HEK293 (cell line): ENCODE data around the gene BAG1.

Experiments
- CTCF ChIA-PET: fragments of 350-600 bp; formaldehyde crosslinking; extraction: SDS; loops from one replicate; lab custom pipeline; 2021; ENCODE audit warnings: antibody characterized with exemption; lab: Yijun Ruan, JAX
- POLR2A ChIA-PET: fragments of 300-600 bp; formaldehyde crosslinking; extraction: SDS; loops from one replicate; lab custom pipeline; 2020; ENCODE audit warnings: antibody characterized with exemption, inconsistent platforms; lab: Yijun Ruan, JAX
- H3K27ac ChIP-seq: fragments of 200-500 bp; sonication (Bioruptor generic); 2 replicates; pipeline ENCODE4 v1.5.1; 2014; ENCODE audit warnings: low read depth, low read length, control low read depth, inconsistent platforms; ENCODE audit errors: extremely low read depth
- H3K36me3 ChIP-seq, 2 experiments: fragments of 200-500 bp in 1 of 2; sonication (Bioruptor generic) in 1 of 2; 1 replicate in 1 of 2; 2 replicates in 1 of 2; pipeline ENCODE4 v1.5.1; 2014 to 2017; ENCODE audit warnings: inconsistent platforms in 2 of 2, low read length in 2 of 2; ENCODE audit not compliant: control insufficient read depth in 2 of 2, insufficient read depth in 1 of 2
- H3K4me1 ChIP-seq: fragments of 200-500 bp; sonication (Bioruptor generic); 2 replicates; pipeline ENCODE4 v1.5.1; 2014; ENCODE audit warnings: mild to moderate bottlenecking, low read length, inconsistent platforms; ENCODE audit not compliant: control insufficient read depth, insufficient read depth
- H3K4me3 ChIP-seq: 2 replicates; pipeline ENCODE4 v1.5.1; 2011; ENCODE audit warnings: low read depth, mild to moderate bottlenecking, control low read depth, low read length, moderate library complexity
- H3K9me3 ChIP-seq: fragments of 200-500 bp; sonication (Bioruptor generic); 2 replicates; pipeline ENCODE4 v1.5.1; 2014; ENCODE audit warnings: low read depth, low read length, inconsistent platforms; ENCODE audit not compliant: control insufficient read depth, insufficient read depth
- KLF17 ChIP-seq: fragments of 450-650 bp; formaldehyde crosslinking; IDR thresholded peaks from 2 replicates; pipeline ENCODE4 v1.5.1; 2016; ENCODE audit warnings: missing biosample characterization, missing genetic modification characterization
- PATZ1 ChIP-seq: fragments of 450-650 bp; formaldehyde crosslinking; IDR thresholded peaks from 2 replicates; pipeline ENCODE4 v1.5.1; 2016; ENCODE audit warnings: missing biosample characterization, missing genetic modification characterization
- PRDM10 ChIP-seq: fragments of 450-650 bp; formaldehyde crosslinking; IDR thresholded peaks from 2 replicates; pipeline ENCODE4 v1.5.1; 2016; ENCODE audit warnings: missing biosample characterization, missing genetic modification characterization
- ZNF174 ChIP-seq: fragments of 450-650 bp; formaldehyde crosslinking; IDR thresholded peaks from 2 replicates; pipeline ENCODE4 v1.5.0; 2017; ENCODE audit warnings: missing biosample characterization, mild to moderate bottlenecking, missing genetic modification characterization
- ZNF292 ChIP-seq: fragments of 450-650 bp; formaldehyde crosslinking; IDR thresholded peaks from 2 replicates; pipeline ENCODE4 v1.5.1; 2016; ENCODE audit warnings: low read depth, missing biosample characterization, missing genetic modification characterization, borderline replicate concordance
- ZNF311 ChIP-seq: fragments of 450-650 bp; formaldehyde crosslinking; IDR thresholded peaks from 2 replicates; pipeline ENCODE4 v1.5.1; 2017; ENCODE audit warnings: missing biosample characterization, missing genetic modification characterization, borderline replicate concordance
- ZNF394 ChIP-seq: fragments of 450-650 bp; formaldehyde crosslinking; IDR thresholded peaks from 2 replicates; pipeline ENCODE4 v1.5.1; 2016; ENCODE audit warnings: missing biosample characterization, missing genetic modification characterization, mild to moderate bottlenecking, moderate library complexity, borderline replicate concordance
- ZNF558 ChIP-seq: fragments of 450-650 bp; formaldehyde crosslinking; IDR thresholded peaks from 2 replicates; pipeline ENCODE4 v1.5.1; 2016; ENCODE audit warnings: missing biosample characterization, missing genetic modification characterization
- ZNF585B ChIP-seq: fragments of 450-650 bp; formaldehyde crosslinking; IDR thresholded peaks from 2 replicates; pipeline ENCODE4 v1.5.1; 2016; ENCODE audit warnings: missing biosample characterization, missing genetic modification characterization
- ZNF768 ChIP-seq: fragments of 450-650 bp; formaldehyde crosslinking; IDR thresholded peaks from 2 replicates; pipeline ENCODE4 v1.5.1; 2018; ENCODE audit warnings: missing biosample characterization, mild to moderate bottlenecking, missing genetic modification characterization

The BAG1 gene

GRCh38 chr9:33249983-33250382, 14.5 kb downstream of the BAG1 start:
- TF ChIP-seq ZNF174 (no peak), ZNF292 (tag by site-specific recombination) (no peak), KLF17 (tag by site-specific recombination) (no peak), PRDM10 (tag by site-specific recombination) (peak; percentile 68; the same call in 1 of the 2 replicates)
- H3K4me3 ChIP-seq = no peak overlapping the region
- H3K4me1 ChIP-seq = no peaks in the 10 kb centered on the region
- no peak overlapping the region for H3K27ac ChIP-seq
- no peaks in the 10 kb centered on the region for H3K9me3 ChIP-seq
- H3K36me3 ChIP-seq = peaks cover 8 to 51% of the 10 kb centered on the region in 2 experiments; a peak in 2 of 3 replicates
- ChIA-PET POLR2A (interaction anchor here (0.6 kb wide), 1 partner anchor 8 kb away, joined by 6 read pairs; no protein-coding TSS in a partner anchor), CTCF (no interaction called here)

GRCh38 chr9:33249087-33249658, 15.3 kb downstream of the BAG1 start:
- Histone ChIP-seq H3K36me3 (peaks cover 8 to 43% of the 10 kb centered on the region in 2 experiments; a peak in 2 of 3 replicates), H3K9me3 (no peaks in the 10 kb centered on the region), H3K4me3 (no peak overlapping the region), H3K4me1 (no peaks in the 10 kb centered on the region), H3K27ac (no peak overlapping the region)
- ChIA-PET POLR2A (interaction anchor here (1.0 kb wide), 1 partner anchor 9 kb away, joined by 6 read pairs; no protein-coding TSS in a partner anchor), CTCF (interaction anchor here (0.6 kb wide), 2 partner anchors 199 to 285 kb away, joined by 3 to 4 read pairs; no protein-coding TSS in a partner anchor)
- TF ChIP-seq ZNF558 (tag by site-specific recombination) (0 out of 2 replicates have a peak, but pooled peaks have one; percentile 26), ZNF585B (no peak), ZNF768 (no peak)

GRCh38 chr9:33248606-33249005, 15.9 kb downstream of the BAG1 start:
- H3K36me3 ChIP-seq = peaks cover 4 to 42% of the 10 kb centered on the region in 2 experiments; a peak in 2 of 3 replicates
- no peak overlapping the region for H3K4me3 ChIP-seq
- ChIA-PET POLR2A (interaction anchor here (1.0 kb wide), 1 partner anchor 10 kb away, joined by 6 read pairs; no protein-coding TSS in a partner anchor), CTCF (interaction anchor here (0.5 to 0.7 kb wide), 4 partner anchors 16 to 285 kb away, joined by 3 to 4 read pairs (median 4); partner anchors contain the start of genes BAG1 and CHMP5)
- TF ChIP-seq ZNF394 (tag by site-specific recombination) (peak; percentile 41; the same call in 1 of the 2 replicates), ZNF311 (no peak)
- H3K9me3 ChIP-seq = no peaks in the 10 kb centered on the region
- H3K27ac ChIP-seq = no peak overlapping the region
- no peaks in the 10 kb centered on the region for H3K4me1 ChIP-seq

GRCh38 chr9:33246269-33246860, 18.1 kb downstream of the BAG1 start:
- no peak overlapping the region for H3K4me3 ChIP-seq
- ChIA-PET POLR2A (no interaction called here), CTCF (interaction anchor here (0.6 to 0.8 kb wide), 3 partner anchors 12 to 74 kb away, joined by 3 to 5 read pairs (median 4); no protein-coding TSS in a partner anchor)
- no peaks in the 10 kb centered on the region for H3K4me1 ChIP-seq
- H3K9me3 ChIP-seq = no peaks in the 10 kb centered on the region
- no peak for TF ChIP-seq PATZ1 (tag by site-specific recombination)
- peaks cover 0 to 27% of the 10 kb centered on the region in 2 experiments; a peak in 2 of 3 replicates for H3K36me3 ChIP-seq
- no peak overlapping the region for H3K27ac ChIP-seq
